Hippocampal formation (tissue), 2 donors: ENCODE results near the gene MEG3.
"Not testable (repeated sequence)": the region's sequence is repeated elsewhere in the genome, so short reads cannot be mapped to it uniquely, and the experiment has no call there.

Experiments used
- DNase-seq, 2 donors: peaks; one replicate each; lab custom pipeline; 2025; lab: John Stamatoyannopoulos, UW

Gene MEG3

GRCh38 chr14:100815478-100816285 is 10.2 kb upstream of the MEG3 start:
- DNase-seq, result no peak

DNA sequence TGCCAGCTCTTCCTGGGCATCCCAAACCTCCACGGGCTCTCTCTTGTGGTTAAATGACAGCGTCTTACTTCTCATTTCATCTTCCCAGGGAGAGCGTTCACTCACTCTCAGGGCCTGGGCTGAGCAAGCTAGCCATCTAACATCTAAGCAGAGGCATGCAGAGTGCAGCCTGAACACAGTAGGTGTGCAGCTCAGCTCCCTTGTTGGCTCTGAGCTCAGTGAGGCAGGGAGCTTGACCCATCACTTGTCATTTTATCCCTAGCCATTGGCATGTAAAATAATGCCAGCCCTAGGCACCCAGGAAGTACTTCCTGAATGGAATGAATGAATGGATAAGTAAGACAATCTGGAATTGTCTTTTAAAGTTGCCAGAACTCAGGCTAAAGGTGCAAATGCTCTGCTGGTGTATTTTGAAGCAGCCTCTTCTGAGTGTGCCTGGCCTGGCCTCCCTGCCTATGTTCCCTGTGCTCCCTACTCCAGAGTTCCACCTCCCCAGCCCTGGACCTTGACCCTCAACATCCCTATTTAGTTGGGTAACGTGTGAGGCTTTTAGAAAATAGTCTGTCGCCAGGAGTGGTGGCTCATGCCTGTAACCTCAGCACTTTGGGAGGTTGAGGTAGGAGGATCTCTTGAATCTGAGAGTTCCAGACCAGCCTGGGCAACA is 9.5 kb upstream of the MEG3 start:
- DNase-seq, result no peak

DNA sequence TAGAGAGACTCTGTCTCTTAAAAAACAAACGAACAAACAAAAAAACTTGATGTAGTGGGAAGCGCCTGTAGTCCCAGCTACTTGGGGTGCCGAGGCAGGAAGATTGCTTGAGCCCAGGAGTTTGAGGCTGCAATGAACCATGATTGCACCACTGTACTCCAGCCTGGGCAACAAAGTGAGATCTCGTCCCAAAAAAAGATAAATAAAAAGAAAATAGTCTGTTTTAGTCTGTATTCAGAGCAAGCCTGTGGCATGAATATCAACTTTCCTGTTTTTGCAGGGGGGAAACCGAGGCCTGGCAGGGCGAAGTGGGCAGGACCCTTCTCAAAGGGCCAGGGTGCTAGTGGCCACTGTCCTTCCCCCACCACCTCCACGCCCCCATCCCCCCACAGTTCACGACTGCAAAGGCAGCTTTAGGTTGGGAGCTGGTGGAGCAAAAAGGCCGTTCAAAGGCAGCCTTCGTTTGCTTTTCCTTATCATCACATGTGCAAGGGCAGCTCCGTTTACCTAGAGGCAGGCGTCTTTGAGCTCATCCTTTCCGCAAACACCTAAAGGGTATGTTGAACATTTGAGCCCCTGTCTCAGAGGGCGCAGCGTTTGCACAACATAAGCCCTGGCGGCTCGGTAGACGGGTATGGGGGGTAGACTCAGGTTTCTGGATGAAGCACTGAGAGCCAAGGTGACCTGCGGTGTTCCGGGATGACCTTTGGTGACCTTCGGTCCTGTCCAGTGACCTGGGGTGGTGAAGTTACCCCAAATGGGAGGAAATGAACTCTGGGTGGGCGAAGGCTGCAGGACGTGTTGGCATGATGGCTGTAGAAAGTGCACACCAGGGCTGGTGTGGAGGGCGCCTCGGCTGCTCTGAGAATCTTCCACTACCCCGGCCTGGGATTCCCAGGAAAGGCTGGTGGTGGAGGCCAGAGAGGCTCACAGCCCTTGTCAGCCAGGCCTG is 8.7 kb upstream of the MEG3 start:
- no peak for DNase-seq

DNA sequence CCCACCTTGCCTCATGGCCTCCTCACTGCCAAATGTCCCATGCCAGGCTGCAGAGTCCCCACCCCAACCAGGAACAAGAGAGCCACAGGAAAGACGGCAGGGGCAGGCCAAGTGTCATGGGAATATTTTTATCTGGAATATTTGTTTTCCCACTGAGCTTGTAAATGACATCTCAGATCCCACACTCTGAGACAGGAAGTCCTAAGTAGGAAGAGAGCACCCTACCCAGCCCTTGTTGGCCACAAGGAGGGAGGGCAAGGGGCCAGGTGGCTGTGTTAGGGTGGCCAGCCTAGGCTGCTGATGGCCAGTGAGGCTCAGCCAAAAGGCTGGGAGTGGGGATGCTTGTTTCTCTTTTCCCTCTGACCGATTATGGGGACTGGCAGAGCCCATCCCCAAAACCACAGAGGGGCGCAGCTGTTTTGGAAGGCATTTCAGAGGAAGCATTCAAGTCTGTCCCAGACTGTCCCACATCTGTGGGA is 7.7 kb upstream of the MEG3 start:
- DNase-seq, result no peak

- DNase-seq, result not testable (repeated sequence)
These were observed 7.0 kb upstream of the MEG3 start for GRCh38 chr14:100818923-100819322.

- no peak for DNase-seq
These were observed 6.5 kb upstream of the MEG3 start for GRCh38 chr14:100819453-100819828.

DNA sequence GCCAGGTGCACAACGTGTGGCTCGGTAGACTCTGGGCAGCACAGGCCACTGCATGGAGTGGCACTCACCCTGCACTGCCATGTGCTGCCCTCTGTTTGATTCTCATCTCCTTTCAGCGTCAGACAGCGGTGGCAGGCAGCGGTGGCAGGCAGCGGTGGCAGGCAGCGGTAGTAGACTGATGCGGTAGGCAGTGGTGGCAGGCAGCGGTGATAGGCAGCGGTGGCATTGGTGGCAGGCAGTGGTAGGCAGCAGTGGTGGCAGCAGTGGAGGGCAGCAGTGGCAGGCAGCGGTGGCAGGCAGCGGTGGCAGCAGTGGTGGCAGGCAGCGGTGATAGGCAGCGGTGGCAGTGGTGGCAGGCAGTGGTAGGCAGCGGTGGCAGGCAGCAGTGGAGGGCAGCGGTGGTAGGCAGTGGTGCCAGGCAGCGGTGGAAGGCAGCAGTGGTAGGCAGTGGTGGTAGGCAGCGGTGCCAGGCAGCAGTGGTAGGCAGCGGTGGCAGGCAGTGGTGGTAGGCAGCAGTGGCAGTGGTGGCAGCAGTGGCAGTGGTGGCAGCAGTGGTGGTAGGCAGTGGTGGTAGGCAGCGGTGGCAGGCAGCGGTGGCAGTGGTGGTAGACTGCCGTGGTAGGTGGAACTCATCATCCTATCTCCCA is 6.0 kb upstream of the MEG3 start:
- DNase-seq, result no peak

GRCh38 chr14:100820957-100821356 is 5.0 kb upstream of the MEG3 start:
- no peak for DNase-seq

DNA sequence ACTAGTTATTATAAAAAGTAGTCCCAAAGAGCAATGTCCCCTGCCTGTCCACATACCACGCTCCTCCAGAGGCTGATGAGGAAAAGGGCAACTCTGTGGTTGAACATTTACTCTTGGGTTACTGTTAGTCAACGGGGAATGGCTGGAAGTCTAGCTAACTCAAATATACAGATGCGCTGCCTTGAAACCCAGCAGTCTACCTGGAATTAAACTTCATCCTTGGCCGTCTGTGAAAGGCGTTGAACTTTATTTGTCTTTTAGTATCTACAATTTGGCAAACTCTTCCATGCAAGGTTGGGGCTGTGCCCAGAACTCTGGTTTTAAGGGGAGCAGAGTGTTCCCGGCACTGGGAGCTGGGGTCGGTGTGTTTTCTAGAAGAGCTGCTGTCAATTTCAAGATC is 3.9 kb upstream of the MEG3 start:
- no peak for DNase-seq

GRCh38 chr14:100822532-100823296 is 3.2 kb upstream of the MEG3 start:
- DNase-seq, result no peak

DNA sequence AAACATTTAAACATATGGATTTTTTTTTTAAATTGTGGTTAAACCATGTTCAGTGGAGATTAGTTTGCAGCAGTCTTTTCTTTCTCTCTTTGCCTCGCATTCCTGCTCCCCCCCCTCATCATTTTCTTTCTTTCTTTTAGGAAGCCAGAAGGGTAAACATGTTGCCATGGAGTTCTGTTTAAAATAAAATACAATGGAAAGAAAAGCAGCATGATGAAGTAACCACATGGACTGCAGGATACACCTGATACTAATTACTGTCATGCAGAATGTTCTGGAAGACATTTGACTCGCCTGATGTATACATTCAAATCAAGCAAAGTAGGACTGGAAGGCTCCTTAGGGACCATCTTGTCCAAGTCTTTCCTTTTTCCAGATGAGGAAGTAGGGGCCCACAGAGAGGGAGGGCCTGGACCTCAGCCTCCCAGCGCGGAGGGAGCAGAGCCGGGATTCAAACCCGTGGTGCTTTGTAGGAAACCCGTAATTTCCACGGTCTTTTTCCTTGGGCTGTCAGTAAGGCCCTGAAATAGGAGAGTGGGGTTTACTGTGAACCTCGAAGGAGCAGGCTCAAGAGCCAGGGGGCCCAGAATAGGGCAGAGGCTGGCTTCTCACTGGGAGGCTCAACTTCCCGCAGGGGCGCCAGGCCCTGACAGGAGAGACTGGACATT is 2.4 kb upstream of the MEG3 start:
- no peak for DNase-seq

DNA sequence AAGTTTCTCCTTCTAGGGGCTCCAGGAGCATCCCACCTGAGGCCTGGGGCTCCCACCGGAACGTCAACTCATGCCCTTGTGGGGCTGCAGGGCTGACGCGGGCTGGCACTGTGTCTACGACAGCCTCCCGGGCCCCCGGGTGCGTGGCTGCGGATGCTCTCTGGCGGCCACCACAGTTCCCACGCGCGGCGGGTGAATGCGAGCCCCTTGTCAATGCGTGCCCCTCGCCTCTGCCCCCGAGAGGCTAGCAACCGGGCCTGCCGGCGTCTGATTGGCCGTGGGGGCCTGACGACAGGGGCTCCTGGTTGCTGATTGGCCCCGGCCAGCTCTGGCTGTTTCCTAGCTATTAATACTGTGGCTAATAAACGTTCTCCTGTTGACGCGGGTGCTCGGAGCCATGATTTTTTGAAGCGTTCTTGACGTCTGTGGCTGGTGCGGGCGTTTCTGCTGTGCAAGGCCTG is 1.8 kb upstream of the MEG3 start:
- DNase-seq, result peak; percentile 10 to 31

DNA sequence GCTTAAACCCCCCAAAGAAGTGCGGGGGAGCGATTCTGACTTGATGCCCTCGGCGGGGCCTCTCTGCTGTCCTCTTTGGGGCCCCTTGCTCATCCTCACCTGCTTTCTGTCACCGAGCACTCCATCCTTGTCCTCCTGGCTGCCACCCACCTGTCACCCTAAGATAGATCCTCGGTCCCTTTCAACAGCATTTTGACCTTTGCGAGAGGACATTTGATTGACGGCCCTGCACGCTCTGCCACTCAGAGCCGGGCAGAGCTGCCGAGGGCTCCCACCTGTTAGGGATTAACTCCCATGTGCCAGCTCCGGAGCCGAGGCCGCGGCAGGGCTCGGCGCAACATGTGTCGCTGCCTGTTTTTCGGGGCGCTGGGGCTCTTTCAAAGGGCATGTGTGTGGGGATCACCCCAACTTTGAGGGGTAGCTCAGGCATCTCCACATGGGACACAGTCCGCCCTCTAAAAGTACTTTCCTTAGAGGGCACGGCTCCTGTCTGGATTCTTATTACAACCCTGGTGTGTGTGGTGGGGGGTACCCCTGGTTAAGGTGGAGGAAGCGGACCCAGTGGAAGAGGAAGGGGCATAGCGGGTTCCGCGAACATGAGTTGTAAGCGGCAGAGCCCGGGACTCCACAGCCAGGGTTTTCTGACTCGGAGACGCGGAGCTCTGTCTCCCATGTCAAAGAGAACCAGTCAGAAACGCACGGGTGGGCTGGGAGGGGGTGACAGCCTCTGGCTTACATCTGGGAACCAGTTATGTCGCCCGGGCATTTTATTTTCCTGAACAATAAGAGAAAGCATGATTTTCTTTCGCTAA is 811 bp upstream of the MEG3 start:
- no peak for DNase-seq

GRCh38 chr14:100826391-100827100 is 628 bp downstream of the MEG3 start:
- no peak for DNase-seq

DNA sequence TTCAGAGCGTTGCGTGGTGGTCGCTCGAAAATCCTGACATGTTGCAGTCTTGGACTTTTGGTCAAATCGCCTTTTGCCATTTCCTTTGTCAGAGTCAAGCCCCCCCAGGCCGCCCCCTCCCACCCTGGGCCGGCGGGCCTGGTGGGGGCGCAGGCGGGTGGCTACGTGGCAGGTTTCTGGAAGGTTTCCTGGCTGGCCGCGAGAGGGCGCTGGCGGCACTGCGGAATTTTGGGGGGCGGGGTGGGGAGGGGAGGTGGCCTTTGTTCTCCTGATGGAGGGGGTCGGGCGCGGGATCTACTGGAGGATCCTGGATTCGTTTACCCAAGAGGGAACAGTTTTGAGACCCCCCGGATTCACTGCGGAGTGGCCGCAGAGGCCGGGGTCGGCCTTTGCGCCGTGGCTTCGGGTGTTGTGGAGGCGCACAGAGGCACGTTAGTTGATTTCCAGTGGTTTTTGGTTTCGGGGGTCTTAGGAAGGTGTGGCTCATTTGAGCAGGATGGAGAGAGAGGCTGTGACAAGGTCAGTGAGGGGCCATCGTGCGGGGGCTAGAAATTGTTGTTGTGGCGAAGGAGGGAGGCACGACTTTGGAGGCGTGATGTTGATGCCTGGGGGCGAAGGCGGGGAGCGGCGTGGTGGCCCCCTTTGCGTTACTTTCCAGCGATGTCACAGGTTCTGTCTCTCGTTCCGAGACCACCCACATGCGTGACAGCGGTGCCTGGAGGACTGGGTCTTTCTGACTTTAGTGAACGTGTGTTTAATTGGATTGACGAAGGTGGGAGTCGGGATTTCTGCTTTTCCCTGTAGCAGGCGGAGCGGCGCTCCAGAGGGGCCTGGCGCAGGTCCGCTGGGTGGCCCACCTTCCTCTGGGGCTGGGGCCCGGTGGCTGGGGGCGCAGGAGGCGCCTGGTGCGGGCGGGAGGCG is 1.4 kb downstream of the MEG3 start:
- no peak for DNase-seq

- no peak for DNase-seq
These were observed 2.3 kb downstream of the MEG3 start for GRCh38 chr14:100828031-100828769.

DNA sequence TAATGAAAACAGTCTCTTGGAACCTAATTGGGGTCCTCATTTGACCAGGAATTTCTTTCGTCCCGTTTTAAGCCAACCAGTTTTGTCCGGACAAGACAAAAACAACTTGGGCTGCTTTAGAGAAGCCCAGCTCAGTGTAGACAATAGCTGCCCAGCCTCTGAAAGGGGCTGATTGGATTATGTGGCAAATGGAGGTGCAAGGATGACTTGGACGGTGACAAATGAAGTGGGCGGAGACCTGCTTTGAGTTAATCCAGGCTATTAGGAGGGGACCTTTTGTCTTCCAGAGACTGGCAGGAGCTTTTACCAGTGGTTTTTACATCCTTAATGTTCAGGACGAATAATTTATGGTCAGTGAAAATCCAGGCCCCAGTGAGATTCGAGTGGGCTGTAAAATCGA is 4.8 kb downstream of the MEG3 start:
- DNase-seq, result no peak
